ENCODE data around the gene TARS1.

DNA sequence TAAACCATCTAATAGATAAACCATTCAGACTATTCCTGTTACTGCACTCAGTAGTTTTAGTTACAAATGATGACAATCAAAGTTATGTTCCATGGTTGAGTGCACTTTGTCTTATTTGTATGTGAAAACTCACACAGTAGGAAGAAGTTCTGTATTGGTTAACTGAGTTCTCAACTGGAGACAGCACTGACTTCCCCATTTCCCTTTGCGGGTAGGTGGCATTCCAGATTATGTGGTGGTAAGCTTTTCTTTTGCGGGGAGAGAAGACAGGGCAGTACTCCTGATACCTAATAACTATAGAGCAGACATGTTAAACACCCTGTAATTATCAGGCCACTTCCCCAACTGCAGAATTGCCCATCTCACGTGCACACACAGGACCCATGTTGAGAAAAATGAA is 24.4 kb downstream of the TARS1 start:
- TF ChIP-seq TAF1 (IDR thresholded peaks at IDR 0.05; ENCODE audit: low read depth) = no peak
- TF ChIP-seq, protein P1, sequence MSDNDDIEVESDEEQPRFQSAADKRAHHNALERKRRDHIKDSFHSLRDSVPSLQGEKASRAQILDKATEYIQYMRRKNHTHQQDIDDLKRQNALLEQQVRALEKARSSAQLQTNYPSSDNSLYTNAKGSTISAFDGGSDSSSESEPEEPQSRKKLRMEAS (IDR thresholded peaks at IDR 0.05) = no peak
- TF ChIP-seq EP300 (IDR thresholded peaks at IDR 0.05; ENCODE audit: borderline replicate concordance) = no peak
- TF ChIP-seq TCF12 (IDR thresholded peaks at IDR 0.05; ENCODE audit: low read depth) = no peak
- TF ChIP-seq EGR1 (IDR thresholded peaks at IDR 0.05) = no peak
- TF ChIP-seq, protein P2, sequence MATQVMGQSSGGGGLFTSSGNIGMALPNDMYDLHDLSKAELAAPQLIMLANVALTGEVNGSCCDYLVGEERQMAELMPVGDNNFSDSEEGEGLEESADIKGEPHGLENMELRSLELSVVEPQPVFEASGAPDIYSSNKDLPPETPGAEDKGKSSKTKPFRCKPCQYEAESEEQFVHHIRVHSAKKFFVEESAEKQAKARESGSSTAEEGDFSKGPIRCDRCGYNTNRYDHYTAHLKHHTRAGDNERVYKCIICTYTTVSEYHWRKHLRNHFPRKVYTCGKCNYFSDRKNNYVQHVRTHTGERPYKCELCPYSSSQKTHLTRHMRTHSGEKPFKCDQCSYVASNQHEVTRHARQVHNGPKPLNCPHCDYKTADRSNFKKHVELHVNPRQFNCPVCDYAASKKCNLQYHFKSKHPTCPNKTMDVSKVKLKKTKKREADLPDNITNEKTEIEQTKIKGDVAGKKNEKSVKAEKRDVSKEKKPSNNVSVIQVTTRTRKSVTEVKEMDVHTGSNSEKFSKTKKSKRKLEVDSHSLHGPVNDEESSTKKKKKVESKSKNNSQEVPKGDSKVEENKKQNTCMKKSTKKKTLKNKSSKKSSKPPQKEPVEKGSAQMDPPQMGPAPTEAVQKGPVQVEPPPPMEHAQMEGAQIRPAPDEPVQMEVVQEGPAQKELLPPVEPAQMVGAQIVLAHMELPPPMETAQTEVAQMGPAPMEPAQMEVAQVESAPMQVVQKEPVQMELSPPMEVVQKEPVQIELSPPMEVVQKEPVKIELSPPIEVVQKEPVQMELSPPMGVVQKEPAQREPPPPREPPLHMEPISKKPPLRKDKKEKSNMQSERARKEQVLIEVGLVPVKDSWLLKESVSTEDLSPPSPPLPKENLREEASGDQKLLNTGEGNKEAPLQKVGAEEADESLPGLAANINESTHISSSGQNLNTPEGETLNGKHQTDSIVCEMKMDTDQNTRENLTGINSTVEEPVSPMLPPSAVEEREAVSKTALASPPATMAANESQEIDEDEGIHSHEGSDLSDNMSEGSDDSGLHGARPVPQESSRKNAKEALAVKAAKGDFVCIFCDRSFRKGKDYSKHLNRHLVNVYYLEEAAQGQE (IDR thresholded peaks at IDR 0.05; ENCODE audit: low read depth) = no peak
- TF ChIP-seq NFIC (IDR thresholded peaks at IDR 0.05) = no peak
- no peak for TF ChIP-seq FOXM1 (IDR thresholded peaks at IDR 0.05; ENCODE audit: borderline replicate concordance, low read depth)
- no peak for TF ChIP-seq CEBPB (IDR thresholded peaks at IDR 0.05)
